DMS 273 (cell line): ENCODE data around the gene SLC35D2.
A peak's percentile ranks its signal among the peaks of the same experiment; 100 is the strongest.

ENCODE experiments used
- DNase-seq: peaks from one replicate; lab custom pipeline; 2025; ENCODE audit not compliant: unreplicated experiment; lab: John Stamatoyannopoulos, UW

SLC35D2 gene

DNA sequence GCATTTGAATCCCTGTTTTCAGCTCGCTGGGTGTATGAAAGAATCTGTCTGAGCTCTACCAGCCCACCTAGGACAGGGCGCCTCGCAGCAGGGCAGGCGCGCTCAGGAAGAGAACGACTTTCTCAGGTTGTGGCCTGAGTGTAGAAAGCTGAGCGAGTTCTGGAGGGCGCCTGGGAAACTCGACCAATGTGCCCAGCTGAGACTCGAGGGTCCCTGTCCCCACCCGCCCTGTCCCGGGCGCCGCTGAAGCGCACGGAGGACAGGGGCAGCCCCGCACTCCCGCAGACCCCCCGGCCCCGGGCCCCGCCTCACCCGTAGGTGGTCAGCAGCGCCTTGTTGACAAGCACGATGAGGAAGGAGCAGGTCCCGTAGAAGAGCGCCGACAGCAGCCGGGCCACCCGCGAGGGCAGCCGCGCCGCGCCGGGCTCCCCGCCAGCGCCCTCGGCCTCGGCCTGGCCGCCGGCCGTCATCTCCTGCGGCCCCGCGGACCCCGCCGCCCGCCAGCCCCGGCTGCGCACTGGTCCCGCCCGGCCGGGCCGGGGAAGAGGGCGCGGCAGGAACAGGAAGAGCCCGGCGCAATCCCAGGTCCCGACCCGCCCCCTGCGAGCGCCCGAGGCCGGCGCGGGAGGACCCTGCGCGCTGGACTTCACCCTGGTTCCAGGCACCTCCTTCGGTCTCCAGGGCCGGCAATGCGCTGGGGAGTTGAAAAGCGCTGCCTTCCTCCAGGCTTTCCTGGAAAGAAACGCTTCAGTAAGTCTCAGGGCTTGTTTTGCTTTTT lies at the start of gene SLC35D2:
Gene SLC35D2 (minus strand): TSS at position 547 of the 778 bp plus-strand sequence. CDS start 77 bp downstream, at position 470.
- DNase-seq, result peak; percentile 62

DNA sequence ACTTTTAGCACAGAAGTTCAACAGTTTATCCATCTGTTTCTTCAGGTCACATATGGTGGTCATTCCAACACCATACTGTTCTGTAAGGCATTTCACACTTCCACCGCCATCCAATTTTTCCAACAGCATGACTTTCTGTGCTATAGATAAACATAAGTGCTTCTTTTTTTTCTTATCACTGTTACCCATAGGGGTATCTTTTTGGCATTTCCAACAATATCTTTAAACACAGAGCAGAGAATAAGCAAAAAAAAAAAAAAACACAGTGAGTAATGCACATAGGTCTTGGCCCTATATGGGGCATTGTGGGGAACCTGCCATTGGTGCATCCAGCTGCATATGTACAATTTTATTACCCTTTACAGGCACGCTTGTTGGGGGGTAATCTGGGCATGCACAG lies 46.9 kb upstream of the SLC35D2 start:
- peak; percentile 8 for DNase-seq

DNA sequence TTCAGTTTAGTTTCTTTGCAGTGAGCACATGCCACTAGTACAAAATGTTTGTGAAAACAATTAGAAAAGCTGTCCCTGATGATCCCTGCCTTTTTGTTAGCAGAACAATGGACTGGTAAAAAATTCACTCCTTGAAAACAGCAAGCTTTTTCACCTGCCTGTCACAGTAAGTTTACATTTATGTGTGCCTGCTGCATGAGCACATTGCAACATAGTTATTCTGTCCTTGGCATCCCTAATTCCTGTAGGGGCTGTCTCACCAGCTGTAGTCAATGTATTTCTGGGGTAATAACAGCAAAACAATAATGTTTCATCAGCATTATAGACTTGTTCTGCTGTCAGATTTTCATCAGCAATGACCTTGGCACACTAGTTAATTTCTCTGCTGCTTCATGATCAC lies 46.2 kb upstream of the SLC35D2 start:
- DNase-seq, result no peak

DNA sequence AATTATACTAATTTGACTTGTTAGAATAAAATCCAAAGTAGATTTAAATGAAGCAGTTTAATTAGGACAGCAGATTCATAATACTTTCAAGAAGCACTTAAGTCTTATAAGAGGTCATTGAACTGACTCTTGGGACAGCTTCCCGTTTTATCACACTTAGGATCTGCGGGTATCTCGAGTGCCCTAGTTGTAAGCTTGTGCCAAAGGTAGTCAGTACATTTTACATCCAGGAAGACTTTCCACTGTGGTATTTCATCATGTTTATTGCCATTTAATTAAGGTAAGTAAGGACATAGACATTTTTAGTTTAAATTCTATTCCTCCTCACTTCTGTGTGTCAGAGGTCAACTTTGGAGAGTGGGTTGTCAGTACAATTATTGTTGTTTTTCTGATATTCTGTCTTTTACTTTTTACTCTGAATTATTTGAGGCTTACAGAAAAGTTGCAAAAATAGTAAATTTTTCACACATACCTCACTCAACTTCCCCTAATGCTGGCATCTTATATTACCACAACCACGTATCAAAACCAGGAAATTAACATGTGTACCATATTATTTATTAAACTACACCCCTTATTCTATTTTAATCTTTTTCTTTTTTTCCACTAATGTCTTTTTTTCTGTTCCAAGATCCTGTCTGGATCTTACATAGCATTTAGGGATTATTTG lies 42.1 kb upstream of the SLC35D2 start:
- DNase-seq, result no peak

DNA sequence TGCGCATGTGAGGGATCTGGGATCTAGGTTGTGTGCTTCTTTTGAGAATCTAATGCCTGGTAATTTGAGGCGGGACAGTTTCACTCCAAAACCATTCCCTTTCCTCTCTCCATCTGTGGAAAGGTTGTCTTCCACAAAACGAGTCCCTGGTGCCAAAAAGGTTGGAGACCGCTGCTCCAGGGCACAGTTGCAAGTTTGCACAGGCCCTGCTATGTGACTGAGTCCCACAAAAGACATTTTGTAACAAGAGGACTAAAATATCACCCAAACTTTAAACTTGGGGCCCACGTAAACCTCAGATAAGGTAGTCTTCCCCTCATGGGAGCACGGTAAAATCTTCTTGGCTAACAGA lies 40.5 kb upstream of the SLC35D2 start:
- no peak for DNase-seq

DNA sequence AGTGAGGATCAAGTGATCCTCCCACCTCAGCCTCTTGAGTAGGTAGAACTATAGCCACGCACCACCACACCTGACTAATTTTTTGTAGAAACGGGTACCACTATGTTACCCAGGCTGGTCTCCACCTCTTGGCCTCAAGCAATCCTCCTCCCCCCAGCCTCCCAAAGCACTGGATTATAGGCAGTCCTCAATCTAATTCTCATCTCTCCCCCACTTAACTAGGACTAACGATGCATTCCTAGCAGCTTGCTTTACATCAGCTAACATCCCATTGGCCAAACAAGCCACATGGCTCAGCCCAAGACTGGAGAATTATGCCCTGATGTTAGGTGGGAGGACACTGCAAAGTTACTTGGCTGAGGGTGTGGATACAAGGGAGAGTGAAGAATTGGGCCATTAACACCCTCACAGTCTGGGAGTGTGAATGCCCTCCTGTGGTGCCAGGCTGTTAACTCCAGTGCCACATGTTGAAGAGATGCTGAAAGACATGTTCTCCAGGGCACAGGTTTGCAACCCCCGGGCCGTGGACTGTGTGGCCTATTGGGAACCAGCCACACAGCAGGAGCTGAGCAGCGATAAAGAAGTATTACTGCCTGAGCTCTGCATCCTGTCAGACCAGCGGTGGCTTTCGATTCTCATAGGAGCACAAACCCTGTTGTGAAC lies 39.9 kb upstream of the SLC35D2 start:
- DNase-seq, result peak; percentile 45

DNA sequence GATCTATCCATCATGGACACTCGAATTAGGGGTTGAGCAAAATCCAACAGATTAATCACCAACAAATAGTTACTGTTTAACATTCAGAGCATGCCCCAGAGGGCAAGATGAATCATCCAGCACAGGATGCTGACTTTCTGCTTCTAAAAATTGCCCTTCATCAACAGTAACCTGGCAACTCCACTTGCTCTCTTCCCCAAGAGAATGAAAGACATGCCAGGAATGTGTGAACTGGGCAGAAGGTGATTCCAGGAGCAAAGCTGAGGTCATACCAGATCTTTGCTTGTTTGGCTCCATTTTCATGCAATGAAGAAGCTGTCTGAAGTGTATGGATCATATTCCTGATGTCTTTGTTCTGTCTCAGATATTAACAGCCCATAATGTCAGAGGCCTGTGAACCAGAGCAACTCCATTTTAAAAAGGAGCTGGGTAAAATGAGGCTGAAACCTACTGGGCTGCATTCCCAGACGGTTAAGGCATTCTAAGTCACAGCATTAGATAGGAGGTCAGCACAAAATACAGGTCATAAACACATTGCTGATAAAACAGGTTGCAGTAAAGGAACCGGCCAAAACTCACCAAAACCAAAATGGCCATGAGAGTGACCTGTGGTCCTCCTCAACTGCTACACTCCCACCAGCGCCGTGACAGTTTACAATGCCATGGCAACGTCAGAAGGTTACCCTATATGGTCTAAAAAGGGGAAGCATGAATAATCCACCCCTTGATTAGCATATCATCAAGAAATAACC lies 37.1 kb upstream of the SLC35D2 start:
- peak; percentile 65 for DNase-seq

DNA sequence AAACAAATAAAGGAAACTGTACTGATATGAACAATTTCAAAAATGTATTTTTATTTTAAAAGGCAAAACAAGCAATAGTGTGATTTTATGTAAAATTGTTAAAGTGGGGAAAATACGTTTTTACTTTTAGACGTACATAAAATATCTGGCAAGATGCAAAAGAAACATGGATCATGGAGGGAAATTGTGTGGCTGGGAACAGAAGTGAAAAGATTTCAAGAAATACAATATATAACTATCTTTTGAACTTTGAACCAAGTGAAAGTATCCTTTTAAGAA lies 36.1 kb upstream of the SLC35D2 start:
- DNase-seq, result no peak

DNA sequence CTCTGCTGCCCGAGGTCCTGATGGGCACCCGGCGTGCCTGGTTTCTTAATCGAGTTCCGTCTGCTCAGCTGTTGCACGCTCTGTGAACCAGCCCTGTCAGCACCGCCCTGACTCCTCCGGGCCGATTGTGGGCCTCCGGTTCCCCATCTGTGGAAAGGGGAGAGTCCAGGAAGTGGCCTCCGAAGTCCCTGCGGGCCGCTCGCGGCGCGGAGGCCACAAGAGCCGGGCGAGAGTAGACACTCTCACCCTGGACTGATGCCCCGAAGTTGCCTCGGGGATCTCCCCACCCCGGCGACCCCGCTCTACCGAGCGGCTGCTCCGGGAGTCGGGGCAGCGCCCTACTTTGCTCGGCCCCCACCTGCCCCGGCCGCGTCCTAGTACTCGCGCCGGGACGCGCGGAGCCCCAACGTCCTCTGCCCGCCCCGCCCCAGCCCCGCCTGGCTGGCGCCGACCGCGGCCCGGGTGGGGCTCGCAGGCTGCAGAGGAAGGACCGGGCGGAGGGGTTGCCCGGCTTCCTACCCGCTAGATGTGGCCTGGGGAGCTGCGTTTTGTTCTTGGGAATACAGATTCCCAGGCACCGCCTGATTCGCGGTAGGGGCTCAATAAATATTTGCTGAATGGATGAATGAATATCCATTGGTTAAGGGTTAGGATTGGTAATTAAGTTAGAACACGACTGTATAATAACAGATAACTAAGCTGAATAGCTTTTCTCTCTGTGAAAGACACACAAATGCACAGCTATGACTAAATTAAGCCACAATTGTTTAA lies 35.6 kb upstream of the SLC35D2 start:
- peak; percentile 89 for DNase-seq

DNA sequence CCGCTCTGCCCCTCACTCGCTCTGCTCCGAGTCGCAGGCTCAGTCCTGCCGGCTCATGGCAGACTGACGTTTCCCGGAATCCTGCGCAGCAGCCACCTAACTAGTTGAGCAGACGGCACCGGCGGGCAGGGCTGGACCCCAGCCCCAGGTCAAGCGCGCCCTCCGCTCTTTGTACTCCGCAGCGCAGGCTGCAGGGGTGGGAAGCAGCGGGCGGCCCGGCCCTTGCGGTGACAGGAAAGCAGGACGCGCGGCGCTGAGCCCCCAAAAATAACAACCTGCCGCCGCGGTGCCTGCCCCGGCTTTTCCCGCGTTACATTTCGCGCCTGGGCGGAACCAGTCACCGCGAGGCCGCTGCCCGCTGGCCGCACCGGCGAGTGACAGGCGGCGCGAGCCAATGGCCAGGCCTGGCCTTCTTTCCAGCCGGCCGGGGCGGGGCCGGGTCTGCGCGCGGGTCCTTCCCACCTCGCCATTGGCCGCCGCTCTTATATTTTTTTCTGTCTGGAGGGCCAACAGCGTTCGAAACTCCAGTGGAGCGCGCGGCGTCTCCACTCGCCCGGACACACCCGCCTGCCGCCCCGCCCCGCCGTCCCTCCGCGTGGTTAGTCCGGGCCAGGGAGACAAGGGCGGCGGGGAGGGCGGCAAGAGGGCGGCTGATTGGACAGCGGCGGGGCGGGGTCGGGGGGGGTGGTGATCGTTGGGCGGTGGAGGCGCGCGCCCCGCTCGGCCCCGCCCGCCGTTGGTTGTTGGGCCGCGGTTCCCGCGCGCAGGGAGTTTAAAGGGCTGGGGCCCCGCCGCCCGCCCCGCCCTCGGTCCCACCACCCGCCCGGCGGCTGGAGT lies 34.8 kb upstream of the SLC35D2 start, which contains the start of gene ZNF367:
Gene ZNF367 (minus strand): TSS at position 288 of the 837 bp plus-strand sequence. CDS start 338 bp downstream, outside the sequence.
- DNase-seq, result peak; percentile 98

DNA sequence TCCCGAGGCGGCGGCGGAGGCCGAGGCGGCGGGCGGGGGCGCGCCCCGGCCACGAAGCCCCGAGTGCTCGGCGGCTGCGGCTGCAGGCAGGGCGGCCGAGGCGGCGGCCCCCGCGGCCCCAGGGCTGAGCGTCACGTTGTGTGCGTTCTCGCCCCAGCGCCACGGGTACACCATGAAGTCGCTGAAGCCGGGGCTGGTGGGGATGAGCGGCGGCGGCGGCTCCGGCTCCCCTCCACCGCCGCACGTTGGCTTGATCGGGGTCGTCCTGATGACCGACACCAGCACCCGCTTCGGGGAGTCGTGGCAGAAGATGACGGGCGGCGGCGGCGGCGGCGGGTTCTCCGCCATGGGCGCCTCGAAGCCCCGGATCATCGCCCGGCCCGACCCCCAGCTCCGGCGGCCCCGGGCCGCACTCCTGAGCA lies 34.2 kb upstream of the SLC35D2 start:
- DNase-seq, result no peak

DNA sequence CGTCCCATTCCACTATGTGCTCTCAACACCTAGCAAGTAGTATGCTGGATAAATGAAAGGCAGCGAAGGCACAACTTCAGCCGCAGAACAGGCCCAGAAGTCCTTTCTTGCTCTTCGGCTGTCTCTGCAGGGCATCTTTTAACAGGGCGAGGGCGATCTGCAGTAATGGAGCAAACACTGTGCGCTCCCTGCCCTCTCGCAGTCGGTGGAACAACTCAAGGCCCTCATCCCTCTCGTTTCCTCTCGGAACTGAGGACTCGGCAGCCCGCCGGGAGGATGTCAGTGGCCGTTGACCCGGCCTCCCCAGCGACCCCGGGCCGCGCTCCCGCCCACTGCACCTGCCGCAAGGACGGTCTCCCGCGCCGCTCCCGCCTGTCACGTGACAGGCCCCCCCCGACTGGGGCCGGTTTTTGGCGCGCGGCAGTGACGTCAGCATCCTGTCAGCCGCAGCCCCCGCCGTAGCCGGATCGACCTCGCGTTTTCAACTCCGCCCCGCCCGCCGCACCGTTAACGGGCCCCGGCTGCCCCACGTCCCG lies 33.6 kb upstream of the SLC35D2 start:
- peak; percentile 93 for DNase-seq

DNA sequence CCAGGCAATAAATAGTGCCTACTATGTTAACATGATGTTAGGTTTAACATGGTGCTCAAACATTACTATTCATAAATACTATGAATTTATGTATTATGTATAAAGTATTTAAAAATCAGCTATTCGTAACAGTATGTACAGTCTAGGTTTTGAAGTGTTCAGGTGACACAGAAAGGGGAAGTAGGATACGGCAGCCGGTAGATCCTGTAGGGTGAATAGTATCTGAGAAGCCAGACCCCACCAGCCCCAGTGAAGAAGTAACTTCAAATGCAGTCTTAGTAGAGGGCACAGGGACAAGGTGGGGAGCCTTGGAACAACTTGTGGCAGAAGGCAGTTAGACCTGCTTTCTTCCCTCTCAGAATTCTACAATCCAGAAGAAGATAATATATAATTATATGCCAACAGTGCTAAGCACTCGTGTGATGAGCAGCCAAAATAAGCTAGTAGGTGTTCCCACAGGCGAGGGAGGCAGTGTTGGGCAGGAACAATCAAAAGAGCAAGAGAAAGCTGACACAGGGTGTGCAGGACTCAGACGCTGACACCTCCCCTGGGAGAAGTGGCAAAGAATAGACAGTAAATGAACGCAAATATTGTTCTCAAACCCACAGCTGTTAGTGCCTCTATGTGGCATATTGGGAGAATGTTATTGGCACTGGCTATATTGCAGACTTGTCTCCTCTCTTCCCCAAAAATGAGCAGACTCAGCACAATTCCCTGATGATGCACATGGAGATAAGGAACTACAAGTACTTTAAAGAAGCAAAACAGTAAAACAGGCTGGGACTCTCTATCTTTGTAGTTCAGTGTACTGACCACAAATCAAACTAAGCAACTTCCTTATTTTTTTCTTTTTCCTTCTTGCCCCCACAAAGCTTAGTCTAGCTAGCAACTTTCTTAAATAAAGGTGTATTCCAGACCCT lies 30.1 kb upstream of the SLC35D2 start:
- peak; percentile 18 for DNase-seq

DNA sequence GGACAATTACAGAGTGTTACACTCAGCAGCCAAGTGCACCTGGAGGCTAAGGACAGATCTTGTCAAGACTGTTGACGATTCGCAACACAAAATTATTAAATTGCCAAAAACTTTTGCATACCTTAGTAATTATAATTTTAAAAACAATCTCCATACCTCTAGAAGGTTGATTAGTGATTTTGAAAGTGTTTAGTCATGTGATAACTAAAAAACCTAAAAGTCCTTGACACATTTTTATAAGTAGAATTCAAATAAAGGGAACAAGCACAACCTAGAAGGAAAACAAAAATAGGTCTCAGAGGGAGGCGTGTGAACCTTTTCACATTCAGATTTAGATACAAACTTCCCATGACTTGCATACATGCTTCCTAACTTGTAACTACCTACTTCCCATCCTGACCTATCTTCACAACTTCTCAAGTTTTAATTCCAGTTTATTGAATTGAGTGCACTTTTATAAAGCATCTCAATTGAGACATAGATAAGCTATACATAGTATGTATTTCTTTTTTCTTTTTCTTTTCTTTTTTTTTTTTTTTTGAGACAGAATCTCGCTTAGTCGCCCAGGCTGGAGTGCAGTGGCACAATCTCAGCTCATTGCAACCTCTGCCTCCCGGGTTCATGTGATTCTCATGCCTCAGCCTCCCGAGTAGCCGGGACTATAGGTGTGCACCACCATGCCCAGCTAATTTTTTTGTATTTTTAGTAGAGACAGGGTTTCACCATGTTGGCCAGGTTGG lies 28.8 kb upstream of the SLC35D2 start:
- DNase-seq, result no peak

DNA sequence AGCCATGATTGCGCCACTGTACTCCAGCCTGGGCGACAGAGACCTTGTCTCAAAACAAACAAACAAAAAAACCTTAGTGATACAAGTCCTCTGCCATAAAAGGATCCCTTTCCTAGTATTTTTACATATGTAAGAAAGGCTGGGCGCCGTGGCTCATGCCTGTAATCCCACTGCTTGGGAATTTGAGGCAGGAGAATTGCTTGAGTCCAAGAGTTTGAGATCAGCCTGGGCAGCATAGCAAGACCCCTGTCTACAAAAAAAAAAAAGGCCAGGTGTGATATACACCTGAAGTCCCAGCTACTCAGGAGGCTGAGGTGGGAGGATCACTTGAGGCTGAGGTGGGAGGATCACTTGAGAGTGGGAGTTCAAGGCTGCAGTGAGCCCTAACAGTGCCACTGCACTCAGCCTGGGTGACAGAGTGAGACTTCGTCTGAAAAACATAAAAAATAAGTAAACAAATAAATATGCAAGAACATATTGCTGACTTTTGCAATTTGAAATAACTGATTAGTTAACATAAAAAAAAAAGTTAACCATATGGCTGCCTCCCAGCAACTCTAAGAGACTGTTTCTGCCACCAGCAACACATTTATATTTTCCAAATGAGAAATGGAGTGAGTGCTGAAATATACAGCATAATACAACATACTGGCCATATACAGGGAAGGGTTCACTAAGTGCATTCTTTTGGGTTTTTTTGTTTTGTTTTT lies 27.8 kb upstream of the SLC35D2 start:
- DNase-seq, result no peak

DNA sequence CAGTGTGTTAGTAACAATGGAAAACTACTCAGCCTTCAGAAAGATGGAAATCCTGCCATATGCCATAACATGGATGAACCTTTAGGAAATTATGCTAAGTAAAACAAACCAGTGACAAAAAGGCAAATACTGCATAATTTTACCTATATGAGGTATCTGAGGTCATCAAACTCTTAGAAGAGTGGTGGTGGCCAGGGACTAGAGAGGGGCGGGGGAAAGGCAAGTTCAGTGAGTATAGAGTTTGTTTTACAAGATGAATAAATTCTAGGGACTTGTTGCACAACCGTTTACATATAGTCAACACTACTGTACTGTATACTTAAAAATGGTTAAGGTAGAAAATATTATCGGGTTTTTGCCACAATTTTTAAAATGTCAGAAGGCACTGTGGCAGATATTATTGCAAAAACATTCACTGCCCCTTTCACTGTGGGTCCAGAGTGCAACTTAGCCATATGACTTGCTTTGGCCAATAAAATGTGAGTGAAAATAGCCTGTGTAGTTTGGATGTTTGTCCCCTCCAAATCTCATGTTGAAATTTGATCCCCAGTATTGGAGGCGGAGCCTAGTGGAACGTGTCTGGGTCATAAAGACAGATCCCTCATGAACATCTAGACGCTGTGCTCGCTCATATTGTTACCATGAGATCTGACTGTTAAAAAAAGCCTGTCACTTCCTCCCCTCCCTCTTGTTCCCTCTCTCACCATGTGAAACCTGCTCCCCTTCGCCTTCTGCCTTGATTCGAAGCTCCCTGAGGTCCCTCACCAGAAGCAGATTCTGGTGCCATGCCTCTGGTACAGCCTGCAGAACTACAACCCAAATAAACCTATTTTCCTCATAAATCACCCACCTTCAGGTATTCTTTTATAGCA lies 25.1 kb upstream of the SLC35D2 start:
- DNase-seq, result no peak
